22Rv1 (cell line): ENCODE measurements around the gene PDE5A.
"Not testable (repeated sequence)": the region's sequence is repeated elsewhere in the genome, so short reads cannot be mapped to it uniquely, and the experiment has no call there.

Experiments used
- CTCF ChIP-seq: fragments of 450-650 bp; IDR thresholded peaks from 2 replicates; pipeline ENCODE4 v1.5.1; 2017; ENCODE audit warnings: mild to moderate bottlenecking
- ZFX ChIP-seq: fragments of 450-650 bp; IDR thresholded peaks from 2 replicates; pipeline ENCODE4 v1.6.1; 2017; ENCODE audit warnings: antibody characterized with exemption, borderline replicate concordance

DNA sequence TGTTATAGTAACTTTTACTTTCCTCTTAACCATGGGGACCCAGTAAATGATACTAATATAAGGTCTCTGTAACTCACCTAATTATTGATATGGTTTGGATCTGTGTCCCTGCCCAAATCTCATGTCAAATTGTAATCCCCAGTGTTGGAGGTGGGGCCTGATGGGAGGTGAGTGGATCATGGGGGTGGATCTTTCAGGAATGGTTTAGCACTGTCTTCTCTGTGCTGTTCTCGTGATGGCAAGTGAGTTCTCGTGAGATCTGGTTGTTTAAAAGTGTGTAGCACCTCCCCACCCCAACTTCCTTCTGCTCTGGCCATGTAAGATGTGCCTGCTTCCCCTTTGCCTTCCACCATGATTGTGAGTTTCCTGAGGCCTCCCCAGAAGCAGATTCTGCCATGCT is 34.0 kb upstream of the PDE5A start:
- not testable (repeated sequence) for TF ChIP-seq CTCF, ZFX
